ENCODE measurements around the gene SPDEF. TPM values are rescaled to one million over a fixed set of nuclear protein-coding genes. Genes with fewer than 3 reads are reported as not detected.

The SPDEF gene
- total RNA-seq, 1 donor from 2014 or later = not detected

DNA sequence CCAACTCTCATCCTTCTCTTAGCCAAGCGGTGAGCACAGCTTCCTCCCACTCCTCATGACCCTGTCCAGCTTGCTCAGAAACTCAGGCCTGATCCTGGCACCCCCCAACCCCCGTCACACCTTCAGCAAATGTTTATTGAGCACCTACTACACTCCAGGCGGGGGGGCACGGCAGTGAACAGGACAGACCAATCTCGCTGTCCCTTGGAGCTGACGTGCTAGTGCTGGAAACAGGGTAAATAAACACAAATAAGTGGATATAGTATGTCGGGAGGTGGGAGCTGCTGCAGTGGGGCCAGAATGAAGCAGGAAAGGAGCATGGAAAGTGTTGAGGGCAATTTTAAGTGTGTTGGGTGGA lies 7.4 kb upstream of the SPDEF start:
- no peak for DNase-seq (ENCODE audit: low read depth, low spot score)

DNA sequence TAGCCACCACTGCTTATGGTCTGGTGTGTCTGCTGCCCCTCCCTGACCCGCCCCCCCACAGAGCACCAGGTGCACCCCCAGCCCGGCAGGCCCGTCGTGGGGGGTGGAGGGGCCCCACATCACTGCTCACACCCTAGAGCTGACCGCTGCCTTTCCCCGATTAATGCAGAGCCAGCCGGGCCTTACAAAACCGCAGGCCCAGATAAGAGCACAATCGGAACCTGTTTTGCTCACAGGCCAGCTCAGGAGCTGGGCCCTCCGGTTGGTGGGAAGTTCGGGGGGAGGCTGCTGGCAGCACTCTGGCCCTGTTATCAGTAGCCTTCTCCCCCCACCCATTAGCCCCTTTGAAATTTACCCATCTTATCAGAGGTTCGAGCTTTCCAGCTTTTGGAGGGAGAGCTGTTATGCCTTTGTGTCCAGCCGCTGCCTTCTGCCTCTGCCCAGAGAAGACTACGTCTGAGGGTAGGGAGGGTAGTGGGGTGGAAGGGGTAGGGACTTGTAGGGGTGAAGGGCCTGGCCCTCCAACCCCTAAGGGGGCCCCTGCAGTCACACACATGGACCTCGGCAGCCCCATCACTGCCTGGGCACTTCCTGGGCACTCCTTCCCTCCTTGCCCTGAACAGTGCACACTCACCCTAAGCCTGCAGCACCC lies 6.9 kb upstream of the SPDEF start:
- DNase-seq (ENCODE audit: low read depth, low spot score) = no peak

DNA sequence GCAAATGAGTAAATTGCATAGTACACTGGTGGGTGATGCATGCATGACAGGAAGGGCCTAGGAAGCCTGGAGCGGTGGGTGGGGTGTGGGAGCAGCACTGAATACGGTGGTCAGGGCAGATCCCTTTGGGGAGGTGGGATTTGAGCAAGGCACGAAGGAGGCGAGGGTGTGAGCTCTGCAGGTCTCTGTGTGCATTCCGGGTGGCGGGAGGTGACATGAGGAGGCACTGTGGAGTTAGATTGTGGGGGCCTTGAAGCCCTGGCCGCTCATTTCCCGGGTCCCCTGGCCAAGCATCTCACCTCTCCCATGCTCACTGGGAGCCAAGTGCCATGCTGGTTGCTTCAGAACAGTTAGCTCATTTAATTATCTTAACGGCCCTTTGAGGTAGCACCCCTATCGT lies 6.2 kb upstream of the SPDEF start:
- no peak for DNase-seq (ENCODE audit: low read depth, low spot score)

GRCh38 chr6:34561227-34561530 lies 5.0 kb upstream of the SPDEF start:
- DNase-seq (ENCODE audit: low read depth, low spot score) = no peak

- no peak for DNase-seq (ENCODE audit: low read depth, low spot score)
Observed at GRCh38 chr6:34560366-34561226, 4.5 kb upstream of the SPDEF start.

DNA sequence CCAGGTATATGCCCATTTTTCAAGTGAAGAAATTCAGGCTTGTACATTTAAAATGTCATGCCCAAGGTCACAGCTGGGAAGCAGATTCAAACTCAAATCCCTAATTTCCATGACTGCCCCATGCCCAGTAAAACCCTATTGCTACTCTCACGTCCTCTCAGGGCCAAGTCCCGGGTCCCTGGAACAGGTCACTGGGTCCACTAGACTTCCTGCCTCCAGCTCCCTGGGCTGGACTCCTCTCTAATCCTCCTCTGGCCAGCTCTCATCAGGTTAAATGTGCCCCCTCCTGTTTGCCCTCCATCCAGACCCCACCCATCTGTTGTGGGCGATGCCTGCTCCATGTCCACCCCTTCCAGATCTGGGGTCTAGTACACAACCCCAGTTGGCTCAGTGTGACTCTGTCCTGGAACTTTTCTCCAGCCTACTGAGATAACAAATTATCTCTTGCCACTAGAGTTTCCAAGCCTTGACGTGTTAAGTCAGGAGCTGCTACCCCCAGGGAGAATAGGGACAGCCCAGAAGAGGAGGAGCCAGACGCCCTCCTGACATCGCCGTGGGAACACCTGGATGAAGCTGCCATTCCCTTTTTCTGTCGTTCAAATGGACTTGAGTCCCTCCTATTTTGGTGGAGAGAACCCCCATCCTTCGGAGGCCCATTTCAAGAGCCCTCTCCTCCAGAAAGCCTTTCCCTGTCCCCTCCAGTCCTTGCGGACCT lies 3.7 kb upstream of the SPDEF start:
- DNase-seq (ENCODE audit: low read depth, low spot score) = no peak

- DNase-seq (ENCODE audit: low read depth, low spot score) = no peak
Observed at GRCh38 chr6:34558172-34558714, 2.1 kb upstream of the SPDEF start.

DNA sequence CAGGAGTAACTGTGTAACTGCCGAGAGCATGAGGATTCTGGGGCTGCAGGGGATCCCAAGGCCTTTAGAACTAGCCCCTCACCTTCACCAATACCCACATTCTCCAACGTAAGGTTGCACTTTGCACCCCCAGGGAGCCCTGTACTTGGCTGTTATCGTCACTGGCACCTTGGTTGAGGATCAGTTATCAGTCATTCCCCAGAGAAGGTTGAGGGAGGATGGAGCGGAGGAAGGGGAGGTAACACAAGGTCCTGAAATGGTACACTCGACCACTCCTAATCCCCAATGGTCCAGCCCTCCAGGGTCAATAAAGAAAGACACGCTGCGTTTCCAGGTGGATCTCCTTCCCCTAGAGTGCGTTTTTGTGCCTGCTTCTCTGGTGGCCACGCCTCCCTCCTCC lies 1.1 kb upstream of the SPDEF start:
- no peak for DNase-seq (ENCODE audit: low read depth, low spot score)

DNA sequence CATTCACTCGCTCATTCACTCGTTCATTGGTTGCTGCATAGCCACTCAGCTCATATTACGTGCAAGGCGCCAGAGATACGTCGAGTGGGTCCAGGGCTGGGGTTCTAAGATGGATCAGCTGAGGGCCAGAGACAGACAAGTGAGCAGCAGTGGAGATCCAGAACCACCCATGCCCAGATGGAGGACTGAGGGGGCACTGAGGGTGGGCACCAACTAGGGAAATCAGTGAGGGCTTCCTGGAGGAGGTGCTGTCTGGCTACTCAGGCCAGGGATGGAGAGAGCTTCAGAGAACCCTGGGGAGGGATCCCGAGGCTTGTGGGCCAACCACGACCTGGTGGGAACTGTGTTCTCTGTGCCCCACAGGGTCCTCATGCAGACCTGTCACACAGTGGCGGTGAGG lies 364 bp upstream of the SPDEF start:
- no peak for DNase-seq (ENCODE audit: low read depth, low spot score)

DNA sequence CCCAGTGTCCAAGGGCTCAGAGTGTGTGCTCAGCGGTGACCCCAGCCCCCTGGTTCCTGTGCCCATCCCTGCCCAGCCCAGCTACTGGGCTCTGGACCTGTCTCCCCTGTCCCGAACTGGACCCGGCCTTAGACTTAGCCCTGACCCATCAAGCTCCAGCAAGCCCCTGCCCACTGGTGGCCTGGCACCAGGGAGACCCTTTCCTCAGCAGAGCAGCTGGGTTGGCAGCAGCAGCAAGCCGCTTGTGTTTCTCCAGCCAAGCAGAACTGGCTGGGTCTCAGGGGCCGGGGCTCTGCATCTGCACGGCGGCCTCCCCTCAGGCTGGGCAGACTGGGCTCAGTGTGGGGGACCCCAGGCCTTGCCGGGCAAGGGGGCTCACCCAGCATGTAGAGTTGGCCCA lies 801 bp downstream of the SPDEF start:
- no peak for DNase-seq (ENCODE audit: low read depth, low spot score)

DNA sequence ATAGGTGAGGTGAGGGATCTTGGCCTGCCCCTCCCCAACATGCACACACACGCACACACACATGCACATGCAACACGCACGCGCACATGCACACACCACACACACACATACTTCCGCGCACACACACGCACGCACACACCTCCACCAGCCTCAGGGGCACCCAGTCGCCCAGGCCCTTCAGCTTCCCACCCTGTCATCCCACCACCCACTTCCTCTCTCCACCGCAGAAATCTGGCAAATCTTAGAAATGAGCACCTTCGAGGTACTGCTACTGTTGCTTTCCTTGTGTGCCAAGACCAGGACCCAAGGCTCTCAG lies 1.2 kb downstream of the SPDEF start:
- DNase-seq (ENCODE audit: low read depth, low spot score) = no peak

- DNase-seq (ENCODE audit: low read depth, low spot score) = no peak
Observed at GRCh38 chr6:34554291-34555006, 1.7 kb downstream of the SPDEF start.

- DNase-seq (ENCODE audit: low read depth, low spot score) = no peak
Observed at GRCh38 chr6:34553750-34554149, 2.4 kb downstream of the SPDEF start.

- DNase-seq (ENCODE audit: low read depth, low spot score) = no peak
Observed at GRCh38 chr6:34553146-34553545, 3.0 kb downstream of the SPDEF start.

- DNase-seq (ENCODE audit: low read depth, low spot score) = no peak
Observed at GRCh38 chr6:34552620-34553019, 3.5 kb downstream of the SPDEF start.

DNA sequence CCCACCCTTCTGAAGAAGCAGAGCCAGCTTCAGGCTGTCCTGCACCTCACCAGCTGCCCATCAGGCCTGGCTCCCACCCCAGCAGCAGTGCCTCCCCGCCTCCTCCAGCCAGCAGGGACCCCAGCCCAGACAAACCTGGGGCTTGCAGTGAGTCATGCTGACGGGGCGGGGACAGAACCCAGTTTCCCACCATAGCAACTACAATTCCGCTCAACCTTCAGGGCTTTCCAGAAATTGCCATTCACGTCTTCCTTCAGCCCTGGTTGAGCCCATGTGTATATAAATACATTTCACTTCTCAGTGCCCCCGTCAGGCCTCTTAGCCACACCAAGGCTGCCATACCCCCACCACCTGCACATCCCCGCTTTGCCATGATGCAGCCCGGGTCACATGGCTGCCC lies 4.4 kb downstream of the SPDEF start:
- no peak for DNase-seq (ENCODE audit: low read depth, low spot score)

GRCh38 chr6:34549804-34550202 lies 6.3 kb downstream of the SPDEF start:
- no peak for DNase-seq (ENCODE audit: low read depth, low spot score)

- DNase-seq (ENCODE audit: low read depth, low spot score) = no peak
Observed at GRCh38 chr6:34549026-34549803, 6.9 kb downstream of the SPDEF start.

- no peak for DNase-seq (ENCODE audit: low read depth, low spot score)
Observed at GRCh38 chr6:34547701-34548644, 8.2 kb downstream of the SPDEF start.

Data from pulmonary artery endothelial cell (primary cell).